ENCODE data around the gene DPH7.

The DPH7 gene

DNA sequence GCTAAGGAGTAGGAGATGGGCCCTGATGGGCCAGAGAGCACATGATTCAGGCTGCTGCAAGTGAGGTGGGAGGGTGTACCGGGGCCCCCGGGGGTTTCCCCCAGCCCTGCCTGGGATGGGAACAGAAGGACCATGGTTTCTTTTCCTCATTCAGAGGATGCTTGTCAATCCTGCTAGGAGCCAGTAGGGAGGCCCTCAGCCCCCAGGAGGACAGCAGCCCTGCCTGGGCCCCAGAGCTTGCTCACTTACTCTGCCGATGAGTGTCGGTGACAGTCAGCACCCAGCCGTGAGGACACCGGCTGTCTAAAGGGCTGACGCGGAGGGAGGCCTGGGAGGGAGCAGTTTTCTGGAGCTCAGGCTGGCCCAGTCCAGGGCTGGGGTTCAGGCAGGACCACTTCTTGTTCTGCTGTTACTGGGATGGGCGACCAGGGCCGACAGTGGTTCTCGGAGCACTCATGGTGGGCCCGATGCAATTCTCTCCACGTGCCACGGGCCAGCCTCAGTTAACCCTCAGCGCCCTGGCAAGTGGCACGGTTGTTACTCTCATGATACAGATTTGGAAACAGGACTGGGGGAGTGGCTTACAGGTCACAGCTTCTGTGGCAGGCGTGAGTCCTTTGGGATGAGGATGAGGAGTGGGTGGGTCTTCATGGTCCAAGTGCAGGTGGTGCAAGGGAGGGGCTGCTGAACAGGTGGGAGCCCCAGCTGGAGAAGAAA, 28.6 kb upstream of the DPH7 start:
- peak; percentile 21 to 30 for DNase-seq
- Histone ChIP-seq H2BK5ac (ENCODE audit: low read depth, low read length, poor library complexity) (no peak overlapping the region), H4K12ac (ENCODE audit: low read depth, low read length) (no peak overlapping the region), H3K79me1 (ENCODE audit: low read length) (peaks cover 15% of the 10 kb centered on the region), H4K8ac (ENCODE audit: low read depth, low read length) (no peak overlapping the region), H3K27ac (ENCODE audit: low read depth, low read length) (no peak overlapping the region), H3K14ac (ENCODE audit: low read length) (no peak overlapping the region), H3K9ac (ENCODE audit: low read length) (no peak overlapping the region), H4K91ac (ENCODE audit: low read depth, low read length) (no peak overlapping the region), H2AFZ (ENCODE audit: insufficient read depth, low read length, poor library complexity) (no peak overlapping the region), H3K23ac (ENCODE audit: low read length) (no peak overlapping the region), H3K9me3 (ENCODE audit: insufficient read depth, low read depth, low read length) (peaks cover 2% of the 10 kb centered on the region), H3K4me1 (ENCODE audit: control insufficient read depth in 1 of 2, insufficient read depth in 2 of 2, low read length in 2 of 2) (peaks cover 19 to 24% of the 10 kb centered on the region in 2 experiments), H3K18ac (ENCODE audit: low read length) (no peak overlapping the region), H2AK5ac (ENCODE audit: low read length) (no peak overlapping the region), H3K4me2 (ENCODE audit: low read length) (no peak overlapping the region), H3K27me3 (ENCODE audit: insufficient read depth, low read length) (no peaks in the 10 kb centered on the region), H3K79me2 (ENCODE audit: control insufficient read depth, insufficient read depth, low read length, poor library complexity) (peaks cover 6% of the 10 kb centered on the region), H3K36me3 (ENCODE audit: control insufficient read depth in 1 of 2, insufficient read depth in 2 of 2, low read length in 2 of 2) (peaks cover 0 to 2% of the 10 kb centered on the region in 2 experiments), H3K4ac (ENCODE audit: low read depth, low read length) (peak overlapping the region; percentile 20), H2BK120ac (ENCODE audit: insufficient read depth, low read length, poor library complexity) (no peak overlapping the region), H2BK12ac (ENCODE audit: low read length) (no peak overlapping the region), H3K4me3 (ENCODE audit: low read depth, low read length) (no peak overlapping the region)
- WGBS (ENCODE audit: extremely low coverage, insufficient coverage, insufficient read length) = no CpG with 5 or more reads among the region's 17 CpGs

DNA sequence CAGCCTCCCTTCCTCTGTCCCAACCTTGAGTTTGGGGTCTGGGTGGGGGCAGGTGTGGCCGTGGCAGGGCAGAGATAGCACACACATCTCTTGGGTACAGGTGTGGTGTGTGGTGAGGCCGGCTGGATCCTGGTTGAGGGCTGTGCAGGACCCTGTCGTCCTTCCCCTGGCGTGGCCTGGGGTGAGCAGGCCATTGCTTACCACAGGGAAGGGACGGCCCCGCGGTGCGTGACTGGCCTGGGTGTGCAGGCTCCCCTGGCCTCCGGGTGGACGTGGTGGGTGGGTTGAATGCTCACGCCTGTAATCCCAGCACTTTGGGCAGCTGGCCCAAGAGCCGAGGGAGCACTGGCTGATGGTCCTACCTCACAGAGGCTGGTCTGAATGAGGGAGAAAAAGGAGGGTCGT, 28.0 kb upstream of the DPH7 start:
- H3K23ac ChIP-seq (ENCODE audit: low read length) = no peak overlapping the region
- H3K27ac ChIP-seq (ENCODE audit: low read depth, low read length) = no peak overlapping the region
- H2AK5ac ChIP-seq (ENCODE audit: low read length) = no peak overlapping the region
- H3K79me2 ChIP-seq (ENCODE audit: control insufficient read depth, insufficient read depth, low read length, poor library complexity) = peaks cover 6% of the 10 kb centered on the region
- no peak overlapping the region for H2AFZ ChIP-seq (ENCODE audit: insufficient read depth, low read length, poor library complexity)
- H4K91ac ChIP-seq (ENCODE audit: low read depth, low read length) = no peak overlapping the region
- peak overlapping the region; percentile 98 for H3K4me2 ChIP-seq (ENCODE audit: low read length)
- H3K18ac ChIP-seq (ENCODE audit: low read length) = no peak overlapping the region
- DNase-seq = peak in 1 of 2 donors; percentile 4
- no peak overlapping the region for H4K8ac ChIP-seq (ENCODE audit: low read depth, low read length)
- peaks cover 0 to 2% of the 10 kb centered on the region in 2 experiments for H3K36me3 ChIP-seq (ENCODE audit: control insufficient read depth in 1 of 2, insufficient read depth in 2 of 2, low read length in 2 of 2)
- H3K79me1 ChIP-seq (ENCODE audit: low read length) = peaks cover 11% of the 10 kb centered on the region
- no peak overlapping the region for H2BK12ac ChIP-seq (ENCODE audit: low read length)
- H3K14ac ChIP-seq (ENCODE audit: low read length) = no peak overlapping the region
- no peak overlapping the region for H4K12ac ChIP-seq (ENCODE audit: low read depth, low read length)
- H3K27me3 ChIP-seq (ENCODE audit: insufficient read depth, low read length) = no peaks in the 10 kb centered on the region
- no peak overlapping the region for H2BK120ac ChIP-seq (ENCODE audit: insufficient read depth, low read length, poor library complexity)
- no peak overlapping the region for H2BK5ac ChIP-seq (ENCODE audit: low read depth, low read length, poor library complexity)
- no peak overlapping the region for H3K4me3 ChIP-seq (ENCODE audit: low read depth, low read length)
- WGBS (ENCODE audit: extremely low coverage, insufficient coverage, insufficient read length) = no CpG with 5 or more reads among the region's 13 CpGs
- peaks cover 2% of the 10 kb centered on the region for H3K9me3 ChIP-seq (ENCODE audit: insufficient read depth, low read depth, low read length)
- H3K9ac ChIP-seq (ENCODE audit: low read length) = no peak overlapping the region
- H3K4ac ChIP-seq (ENCODE audit: low read depth, low read length) = no peak overlapping the region
- H3K4me1 ChIP-seq (ENCODE audit: control insufficient read depth in 1 of 2, insufficient read depth in 2 of 2, low read length in 2 of 2) = peaks cover 14 to 19% of the 10 kb centered on the region in 2 experiments

DNA sequence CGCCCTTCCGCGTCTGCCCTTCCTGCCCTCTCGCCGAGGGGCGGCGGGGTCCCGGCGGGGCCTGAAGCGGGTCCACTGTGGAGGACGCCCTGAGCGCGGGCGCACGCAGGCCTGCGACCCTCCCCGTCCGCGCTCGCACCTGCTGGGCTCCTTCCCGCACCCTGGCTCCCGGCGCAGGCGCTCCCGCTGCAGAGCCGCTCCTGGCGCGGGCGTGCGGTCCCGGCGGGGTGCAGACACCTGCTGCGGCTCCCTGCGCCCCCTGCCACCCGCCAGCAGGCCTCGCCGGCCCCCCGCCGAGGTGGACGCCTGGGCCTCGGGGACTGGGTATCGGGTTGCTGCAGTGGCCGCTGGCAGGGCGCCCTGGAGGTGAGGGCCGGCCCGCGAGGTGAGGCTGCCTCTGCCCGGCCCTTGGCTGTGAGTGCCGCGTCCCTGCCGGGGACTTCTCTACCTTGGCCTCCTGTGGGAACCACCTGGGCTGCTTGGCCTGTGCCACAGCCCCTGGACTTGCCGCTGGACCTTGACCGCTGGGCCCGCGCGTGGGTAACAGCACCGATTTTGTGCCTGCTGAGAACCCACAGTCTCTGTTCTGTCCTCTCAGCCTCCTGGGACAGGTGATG, 27.4 kb upstream of the DPH7 start:
- H3K79me2 ChIP-seq (ENCODE audit: control insufficient read depth, insufficient read depth, low read length, poor library complexity) = peaks cover 6% of the 10 kb centered on the region
- H3K36me3 ChIP-seq (ENCODE audit: control insufficient read depth in 1 of 2, insufficient read depth in 2 of 2, low read length in 2 of 2) = peaks cover 0 to 2% of the 10 kb centered on the region in 2 experiments
- H3K23ac ChIP-seq (ENCODE audit: low read length) = no peak overlapping the region
- H4K91ac ChIP-seq (ENCODE audit: low read depth, low read length) = peak overlapping the region; percentile 41
- no peak overlapping the region for H2AK5ac ChIP-seq (ENCODE audit: low read length)
- peak overlapping the region; percentile 17 for H4K12ac ChIP-seq (ENCODE audit: low read depth, low read length)
- peak overlapping the region; percentile 97 for H3K14ac ChIP-seq (ENCODE audit: low read length)
- no peak overlapping the region for H2BK5ac ChIP-seq (ENCODE audit: low read depth, low read length, poor library complexity)
- H3K18ac ChIP-seq (ENCODE audit: low read length) = peak overlapping the region; percentile 98
- no peaks in the 10 kb centered on the region for H3K27me3 ChIP-seq (ENCODE audit: insufficient read depth, low read length)
- H3K9me3 ChIP-seq (ENCODE audit: insufficient read depth, low read depth, low read length) = peaks cover 2% of the 10 kb centered on the region
- H3K4ac ChIP-seq (ENCODE audit: low read depth, low read length) = peak overlapping the region; percentile 86
- peaks cover 9 to 14% of the 10 kb centered on the region in 2 experiments for H3K4me1 ChIP-seq (ENCODE audit: control insufficient read depth in 1 of 2, insufficient read depth in 2 of 2, low read length in 2 of 2)
- no CpG with 5 or more reads among the region's 57 CpGs for WGBS (ENCODE audit: extremely low coverage, insufficient coverage, insufficient read length)
- DNase-seq = peak in 1 of 2 donors; percentile 32
- peak overlapping the region; percentile 83 for H3K9ac ChIP-seq (ENCODE audit: low read length)
- H4K8ac ChIP-seq (ENCODE audit: low read depth, low read length) = peak overlapping the region; percentile 94
- H2BK120ac ChIP-seq (ENCODE audit: insufficient read depth, low read length, poor library complexity) = peak overlapping the region; percentile 21
- peaks cover 6% of the 10 kb centered on the region for H3K79me1 ChIP-seq (ENCODE audit: low read length)
- H3K4me2 ChIP-seq (ENCODE audit: low read length) = peak overlapping the region; percentile 98
- H2AFZ ChIP-seq (ENCODE audit: insufficient read depth, low read length, poor library complexity) = peak overlapping the region; percentile 93
- H2BK12ac ChIP-seq (ENCODE audit: low read length) = no peak overlapping the region
- peak overlapping the region; percentile 60 for H3K27ac ChIP-seq (ENCODE audit: low read depth, low read length)
- H3K4me3 ChIP-seq (ENCODE audit: low read depth, low read length) = peak overlapping the region; percentile 88

DNA sequence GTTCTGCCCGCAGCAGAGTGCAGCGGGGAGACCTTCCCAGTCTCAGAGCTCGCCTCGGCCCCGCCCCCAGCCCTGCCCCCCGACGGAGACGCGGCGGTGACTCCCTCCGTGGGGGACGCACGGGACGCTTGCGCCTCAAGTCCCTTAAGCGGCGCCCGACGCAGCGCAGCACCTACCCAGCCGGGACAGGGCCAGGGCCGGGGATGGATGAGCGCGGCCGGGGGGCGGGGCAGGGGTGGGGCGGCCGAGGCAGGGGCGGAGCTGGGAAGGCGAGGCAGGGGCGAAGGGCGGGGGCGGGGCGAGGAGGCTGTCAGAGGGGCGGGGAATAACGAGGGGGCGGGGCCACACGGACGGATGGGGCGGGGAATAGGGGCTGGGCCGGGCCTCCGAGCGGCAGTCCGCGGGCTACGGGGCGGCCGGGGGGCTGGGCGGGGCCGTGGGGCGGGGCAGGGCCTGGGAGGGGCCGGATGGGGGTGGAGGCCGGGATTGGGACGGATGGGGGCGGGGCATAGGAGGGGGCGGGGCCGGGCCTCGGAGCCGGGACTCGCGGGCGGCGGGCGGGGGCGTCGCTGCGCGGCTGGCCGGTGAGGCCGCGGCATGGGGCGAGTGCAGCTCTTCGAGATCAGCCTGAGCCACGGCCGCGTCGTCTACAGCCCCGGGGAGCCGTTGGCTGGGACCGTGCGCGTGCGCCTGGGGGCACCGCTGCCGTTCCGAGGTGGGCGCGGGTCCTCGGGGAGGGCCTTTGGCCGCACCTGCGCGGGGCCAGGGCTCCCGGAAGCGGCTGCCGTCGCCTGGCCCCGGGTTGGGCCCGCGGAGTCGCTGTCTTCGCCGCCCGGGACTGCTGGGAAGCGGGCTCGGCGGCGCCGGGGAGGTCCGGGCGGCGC, 26.6 kb upstream of the DPH7 start, which contains the start of gene ARRDC1:
Gene ARRDC1 (plus strand): TSS at position 566 of the 884 bp plus-strand sequence. CDS start 32 bp downstream, at position 598.
- Histone ChIP-seq H3K79me2 (ENCODE audit: control insufficient read depth, insufficient read depth, low read length, poor library complexity) (peaks cover 6% of the 10 kb centered on the region), H3K4ac (ENCODE audit: low read depth, low read length) (peak within 1 kb of the TSS; percentile 86), H3K4me2 (ENCODE audit: low read length) (peak within 1 kb of the TSS; percentile 98), H4K8ac (ENCODE audit: low read depth, low read length) (peak within 1 kb of the TSS; percentile 94), H3K27ac (ENCODE audit: low read depth, low read length) (peak within 1 kb of the TSS; percentile 60), H3K18ac (ENCODE audit: low read length) (peak within 1 kb of the TSS; percentile 98), H3K27me3 (ENCODE audit: insufficient read depth, low read length) (no peaks in the 10 kb centered on the region), H3K9me3 (ENCODE audit: insufficient read depth, low read depth, low read length) (peaks cover 2% of the 10 kb centered on the region), H2AK5ac (ENCODE audit: low read length) (no peak within 1 kb of the TSS), H3K9ac (ENCODE audit: low read length) (peak within 1 kb of the TSS; percentile 83), H3K36me3 (ENCODE audit: control insufficient read depth in 1 of 2, insufficient read depth in 2 of 2, low read length in 2 of 2) (peaks cover 0 to 2% of the 10 kb centered on the region in 2 experiments), H2BK12ac (ENCODE audit: low read length) (peak within 1 kb of the TSS; percentile 75), H2BK5ac (ENCODE audit: low read depth, low read length, poor library complexity) (peak within 1 kb of the TSS; percentile 64), H2AFZ (ENCODE audit: insufficient read depth, low read length, poor library complexity) (peak within 1 kb of the TSS; percentile 93), H3K23ac (ENCODE audit: low read length) (no peak within 1 kb of the TSS), H2BK120ac (ENCODE audit: insufficient read depth, low read length, poor library complexity) (peak within 1 kb of the TSS; percentile 21), H4K91ac (ENCODE audit: low read depth, low read length) (peak within 1 kb of the TSS; percentile 41), H4K12ac (ENCODE audit: low read depth, low read length) (peak within 1 kb of the TSS; percentile 94), H3K4me1 (ENCODE audit: control insufficient read depth in 1 of 2, insufficient read depth in 2 of 2, low read length in 2 of 2) (peaks cover 9 to 14% of the 10 kb centered on the region in 2 experiments), H3K79me1 (ENCODE audit: low read length) (peaks cover 6% of the 10 kb centered on the region), H3K14ac (ENCODE audit: low read length) (peak within 1 kb of the TSS; percentile 97), H3K4me3 (ENCODE audit: low read depth, low read length) (peak within 1 kb of the TSS; percentile 88)
- no CpG with 5 or more reads among the region's 111 CpGs for WGBS (ENCODE audit: extremely low coverage, insufficient coverage, insufficient read length)
- DNase-seq = peak; percentile 82 to 86
